GM18505 (cell line): Measurements from ENCODE around the gene LRRTM2.
"Not testable (repeated sequence)": the region's sequence is repeated elsewhere in the genome, so short reads cannot be mapped to it uniquely, and the experiment has no call there.

ENCODE experiments used
- ATAC-seq: cut with Tn5 transposase; IDR thresholded peaks from one replicate; pipeline ENCODE4 v1.9.1; 2021; ENCODE audit not compliant: unreplicated experiment
- POLR2A ChIP-seq: IDR thresholded peaks from 4 replicates; pipeline ENCODE4 v1.6.1; 2011; ENCODE audit warnings: borderline replicate concordance; ENCODE audit not compliant: insufficient read depth, insufficient read length; ENCODE audit errors: extremely low read depth

The LRRTM2 gene

GRCh38 chr5:138874771-138875551 is at the start of gene LRRTM2:
TSS of gene LRRTM2 (minus strand) at chr5:138875335. CDS start at chr5:138874911, 424 bp downstream.
- no peak for ATAC-seq
- no peak for TF ChIP-seq POLR2A

- ATAC-seq, result no peak
- TF ChIP-seq POLR2A, result no peak
Observed at GRCh38 chr5:138922494-138922893, 47.4 kb upstream of the LRRTM2 start.

GRCh38 chr5:138921362-138921761 is 46.2 kb upstream of the LRRTM2 start:
- not testable (repeated sequence) for ATAC-seq

GRCh38 chr5:138920181-138920580 is 45.0 kb upstream of the LRRTM2 start:
- TF ChIP-seq POLR2A, result no peak
- no peak for ATAC-seq

GRCh38 chr5:138918686-138919085 is 43.6 kb upstream of the LRRTM2 start:
- ATAC-seq, result no peak

GRCh38 chr5:138914338-138914737 is 39.2 kb upstream of the LRRTM2 start:
- no peak for ATAC-seq

More at GRCh38 chr5:138918686-138919085, 43.6 kb upstream of the LRRTM2 start:
- no peak for TF ChIP-seq POLR2A

GRCh38 chr5:138913773-138914172 is 38.6 kb upstream of the LRRTM2 start:
- no peak for ATAC-seq

More at GRCh38 chr5:138914338-138914737, 39.2 kb upstream of the LRRTM2 start:
- TF ChIP-seq POLR2A, result no peak

GRCh38 chr5:138912093-138912492 is 37.0 kb upstream of the LRRTM2 start:
- ATAC-seq, result no peak
- TF ChIP-seq POLR2A, result no peak

More at GRCh38 chr5:138913773-138914172, 38.6 kb upstream of the LRRTM2 start:
- no peak for TF ChIP-seq POLR2A

GRCh38 chr5:138911441-138911840 is 36.3 kb upstream of the LRRTM2 start:
- TF ChIP-seq POLR2A, result no peak
- ATAC-seq, result no peak

- ATAC-seq, result no peak
- no peak for TF ChIP-seq POLR2A
Observed at GRCh38 chr5:138910546-138911185, 35.5 kb upstream of the LRRTM2 start.

GRCh38 chr5:138909734-138910133 is 34.6 kb upstream of the LRRTM2 start:
- ATAC-seq, result no peak
- no peak for TF ChIP-seq POLR2A

GRCh38 chr5:138905541-138905940 is 30.4 kb upstream of the LRRTM2 start:
- ATAC-seq, result no peak
- TF ChIP-seq POLR2A, result no peak

- no peak for ATAC-seq
Observed at GRCh38 chr5:138903130-138903775, 28.1 kb upstream of the LRRTM2 start.

GRCh38 chr5:138901716-138902115 is 26.6 kb upstream of the LRRTM2 start:
- no peak for TF ChIP-seq POLR2A
- ATAC-seq, result no peak

More at GRCh38 chr5:138903130-138903775, 28.1 kb upstream of the LRRTM2 start:
- no peak for TF ChIP-seq POLR2A
